Pancreas (tissue), 10 donors: Measurements from ENCODE around the gene MGAT5B. TPM values are rescaled to one million over a fixed set of nuclear protein-coding genes. Genes with fewer than 3 reads are reported as not detected.

ENCODE experiments used
- ATAC-seq, 4 donors: fragments of 200-7000 bp; cut with Tn5 transposase; one replicate each; pipeline versions ENCODE4 v1.8.0 to v1.9.1; 2020; ENCODE audit warnings: mild to moderate bottlenecking in 4 of 4, moderate library complexity in 4 of 4
- DNase-seq, 6 donors: peaks; one replicate each; pipeline ENCODE4 v3.0.0-alpha.2; 2020
- FAIRE-seq: peaks from 2 replicates; lab custom pipeline; 2012; peaks lifted over from hg19 to GRCh38; lab: Jason Lieb, UNC
- H3K27ac ChIP-seq, 4 donors: fragments of 200-600 bp; sonication (generic); 1 replicate in 3 of 4; 2 replicates in 1 of 4; pipeline versions ENCODE4 v1.5.0 to v1.8.0; 2020
- H3K27me3 ChIP-seq, 4 donors: fragments of 200-600 bp; one replicate each; pipeline ENCODE4 v1.8.0; 2021
- H3K36me3 ChIP-seq, 3 donors: fragments of 200-600 bp; sonication (generic) in 1 of 3; one replicate each; pipeline versions ENCODE4 v1.5.0 to v1.8.0; 2020 to 2021
- H3K4me1 ChIP-seq, 3 donors: fragments of 200-600 bp; one replicate each; pipeline ENCODE4 v1.8.0; 2021
- H3K4me3 ChIP-seq, 4 donors: fragments of 200-600 bp; sonication (generic) in 2 of 4; one replicate each; pipeline versions ENCODE4 v1.5.0 to v1.8.0; 2020 to 2021
- H3K9me3 ChIP-seq, 4 donors: fragments of 200-600 bp; one replicate each; pipeline ENCODE4 v1.8.0; 2021
- CTCF ChIP-seq, 4 donors: fragments of 200-600 bp; sonication (generic) in 3 of 4; IDR thresholded peaks; one replicate each; pipeline versions ENCODE4 v1.5.0 to v1.8.0; 2021; ENCODE audit warnings: antibody characterized with exemption in 4 of 4
- WGBS, 2 donors: extraction: QIAGEN DNeasy Blood & Tissue Kit; methylation state at CpG; one replicate each; pipeline ENCODE4 v1.1.7; 2013; 5-methylcytosine and 5-hydroxymethylcytosine counted together
- intact Hi-C, 3 donors: fragments of 100-400 bp; cut with DNase I; formaldehyde crosslinking; loops; one replicate each; pipeline versions ENCODE4 v1.11.1 to v1.14.2; 2022
- polyA plus RNA-seq, 2 donors: library from polyadenylated mRNA; stranded (reverse); fragments of 200-250 nt; gene quantifications; one replicate each; pipeline ENCODE4 v1.2.3, GENCODE V29; 2013
- total RNA-seq, 6 donors: library from RNA; stranded (reverse); fragmentation: NEBNext Ultra II Directional in 4 of 6; extraction: Animal tissue kit (Norgen Biotek cat#: 25700) in 4 of 6; gene quantifications; one replicate each; pipeline versions ENCODE4 v1.2.1 to v1.2.4, GENCODE V29; 2021 to 2023
- donor health status: healthy with polysubstance abuse.
- donor health status: DM: no; HTN: no; CAD: no; lungs with moderate emphysema.
- donor health status: DM: no; HTN: no; CAD: no.
- donor health status: control.
- donor health status: control.
- donor health status: Bipolar disorder and iron deficiency.
- donor health status: DM: yes; HTN: yes; CAD: no.
- donor health status: DM: no; HTN: no; CAD: no.
- donor health status: DM: no; HTN: no; CAD: no.
- donor health status: DM: yes; HTN: yes; CAD: no.

Gene MGAT5B
- total and polyA plus RNA-seq, 8 donors: 0.21 to 1.2 (median 0.25) TPM; not detected in 1

GRCh38 chr17:76852843-76853242 lies 15.4 kb upstream of the MGAT5B start:
- DNase-seq (no peak), ATAC-seq (no peak), FAIRE-seq (no peak)
- H3K27ac ChIP-seq: no peak overlapping the region
- H3K36me3 ChIP-seq: no peaks in the 10 kb centered on the region
- no peak overlapping the region for H3K4me3 ChIP-seq
- intact Hi-C loops: no loop called here
- no peaks in the 10 kb centered on the region for H3K9me3 ChIP-seq
- no peaks in the 10 kb centered on the region for H3K4me1 ChIP-seq
- WGBS, 2 donors: 61 to 66% methylated on average over 8 of the region's 8 CpGs
- TF ChIP-seq CTCF (IDR thresholded peaks at IDR 0.05): no peak
- H3K27me3 ChIP-seq: peaks cover 0 to 9% (median 0%) of the 10 kb centered on the region in 4 donors

- no peaks in the 10 kb centered on the region for H3K9me3 ChIP-seq
- intact Hi-C loops: no loop called here
- FAIRE-seq (no peak), DNase-seq (no peak), ATAC-seq (no peak)
- H3K27ac ChIP-seq: no peak overlapping the region
- H3K4me3 ChIP-seq: no peak overlapping the region
- no peaks in the 10 kb centered on the region for H3K4me1 ChIP-seq
- H3K27me3 ChIP-seq: peaks cover 0 to 9% (median 0%) of the 10 kb centered on the region in 4 donors
- H3K36me3 ChIP-seq: no peaks in the 10 kb centered on the region
- 69 to 86% methylated on average over 3 of the region's 3 CpGs for WGBS, 2 donors
- no peak for TF ChIP-seq CTCF (IDR thresholded peaks at IDR 0.05)
Measured at GRCh38 chr17:76855105-76855504, 13.1 kb upstream of the MGAT5B start.

DNA sequence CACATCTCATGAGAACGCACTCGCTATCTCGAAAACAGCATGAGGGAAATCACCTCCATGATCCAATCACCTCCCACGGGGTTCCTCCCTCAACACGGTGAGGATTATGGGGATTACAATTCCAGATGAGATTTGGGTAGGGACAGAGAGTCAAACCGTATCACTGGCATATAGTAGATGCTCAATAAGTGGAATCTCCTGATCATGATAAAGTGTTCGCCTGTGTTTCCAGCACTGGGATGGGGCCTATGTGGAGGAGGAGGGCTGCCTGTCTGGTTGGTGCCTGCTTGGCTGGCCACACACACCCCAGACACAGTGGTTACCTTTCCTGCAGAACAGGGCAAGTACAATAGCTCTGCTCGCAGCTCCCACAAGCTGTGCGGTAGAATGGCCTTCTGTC lies 6.1 kb upstream of the MGAT5B start:
- no peak for FAIRE-seq
- TF ChIP-seq CTCF (IDR thresholded peaks at IDR 0.05): no peak
- Histone ChIP-seq H3K27me3 (no peaks in the 10 kb centered on the region), H3K4me3 (no peak overlapping the region), H3K27ac (no peak overlapping the region), H3K4me1 (no peaks in the 10 kb centered on the region), H3K36me3 (no peaks in the 10 kb centered on the region), H3K9me3 (no peaks in the 10 kb centered on the region)
- no peak for ATAC-seq
- 73 to 81% methylated on average over 9 of the region's 9 CpGs for WGBS, 2 donors
- intact Hi-C loops: loop anchor here in 2 of 3 donors (10.0 kb wide), 2 partner anchors 193 to 383 kb away; no protein-coding TSS in a partner anchor
- DNase-seq: no peak

GRCh38 chr17:76862494-76862893 lies 5.7 kb upstream of the MGAT5B start:
- DNase-seq (no peak), ATAC-seq (no peak), FAIRE-seq (no peak)
- Histone ChIP-seq H3K4me3 (no peak overlapping the region), H3K27ac (no peak overlapping the region), H3K4me1 (no peaks in the 10 kb centered on the region), H3K9me3 (no peaks in the 10 kb centered on the region), H3K27me3 (no peaks in the 10 kb centered on the region), H3K36me3 (no peaks in the 10 kb centered on the region)
- WGBS, 2 donors: 65 to 66% methylated on average over 12 of the region's 12 CpGs
- intact Hi-C loops: loop anchor here in 2 of 3 donors (10.0 kb wide), 2 partner anchors 192 to 382 kb away; no protein-coding TSS in a partner anchor
- no peak for TF ChIP-seq CTCF (IDR thresholded peaks at IDR 0.05)

DNA sequence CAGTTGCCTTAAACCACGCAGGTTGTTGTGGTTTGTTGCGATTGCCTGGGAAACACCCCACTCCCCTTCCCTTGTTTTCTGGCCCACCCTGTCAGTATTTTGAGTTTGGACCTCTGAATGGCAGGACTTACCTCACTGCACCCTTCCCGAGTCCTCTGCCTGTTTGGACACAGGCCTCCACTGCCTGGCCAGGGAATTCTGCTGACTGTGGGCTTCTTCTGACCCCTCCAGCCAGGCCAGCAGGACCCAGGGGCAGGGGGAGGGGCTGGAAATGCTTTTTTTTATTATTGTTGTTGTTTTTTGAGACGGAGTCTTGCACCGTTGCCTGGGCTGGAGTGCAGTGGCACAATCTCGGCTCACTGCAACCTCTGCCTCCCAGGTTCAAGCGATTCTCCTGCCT lies 4.2 kb upstream of the MGAT5B start:
- Histone ChIP-seq H3K4me1 (no peaks in the 10 kb centered on the region), H3K27me3 (no peaks in the 10 kb centered on the region), H3K9me3 (no peaks in the 10 kb centered on the region), H3K36me3 (no peaks in the 10 kb centered on the region), H3K27ac (no peak overlapping the region), H3K4me3 (no peak overlapping the region)
- WGBS, 2 donors: 74 to 82% methylated on average over 7 of the region's 7 CpGs
- DNase-seq: no peak
- FAIRE-seq: no peak
- intact Hi-C loops: loop anchor here in 2 of 3 donors (10.0 kb wide), 2 partner anchors 191 to 381 kb away; no protein-coding TSS in a partner anchor
- TF ChIP-seq CTCF (IDR thresholded peaks at IDR 0.05): no peak
- no peak for ATAC-seq
